Stimulated activated CD4-positive, alpha-beta T cell treated with anti-CD3 and anti-CD28 coated beads, Interleukin-1b, Interleukin-23, amount 100 ng/mL, for 1 hour (primary cell): Measurements from ENCODE around the gene NPBWR2.

Source experiments
- DNase-seq, 2 donors: peaks; one replicate each; pipeline ENCODE4 v3.0.0-alpha.2; 2020; ENCODE audit warnings: low read depth in 2 of 2

NPBWR2 gene

DNA sequence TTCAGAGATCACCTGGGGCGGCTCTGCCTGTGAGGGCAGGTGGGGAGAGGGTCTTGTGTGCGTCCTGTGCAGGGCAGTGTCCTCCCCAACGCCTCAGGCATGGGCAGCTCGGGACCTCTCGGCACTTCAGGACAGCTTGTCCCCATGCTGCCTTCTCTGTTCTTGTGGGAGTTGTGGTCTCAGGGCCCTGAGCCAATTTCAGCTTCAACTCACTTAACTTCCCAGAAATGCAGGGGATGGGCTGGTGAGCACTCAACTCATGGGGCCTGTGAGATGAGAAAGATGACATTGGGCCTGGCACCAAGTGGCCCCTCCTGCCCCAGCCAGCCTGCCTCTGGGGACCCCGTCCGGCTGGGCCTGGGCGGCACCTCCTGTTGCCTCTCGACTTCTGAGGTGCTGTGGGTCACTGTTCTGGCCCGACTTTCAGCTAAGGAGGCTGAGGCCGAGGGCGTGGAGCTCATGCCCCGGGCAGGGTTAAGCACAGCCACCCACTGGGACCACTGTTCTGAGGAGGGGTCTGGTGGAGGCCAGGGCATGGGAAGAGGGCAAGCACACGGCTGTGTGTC, 34.8 kb downstream of the NPBWR2 start:
- no peak for DNase-seq

DNA sequence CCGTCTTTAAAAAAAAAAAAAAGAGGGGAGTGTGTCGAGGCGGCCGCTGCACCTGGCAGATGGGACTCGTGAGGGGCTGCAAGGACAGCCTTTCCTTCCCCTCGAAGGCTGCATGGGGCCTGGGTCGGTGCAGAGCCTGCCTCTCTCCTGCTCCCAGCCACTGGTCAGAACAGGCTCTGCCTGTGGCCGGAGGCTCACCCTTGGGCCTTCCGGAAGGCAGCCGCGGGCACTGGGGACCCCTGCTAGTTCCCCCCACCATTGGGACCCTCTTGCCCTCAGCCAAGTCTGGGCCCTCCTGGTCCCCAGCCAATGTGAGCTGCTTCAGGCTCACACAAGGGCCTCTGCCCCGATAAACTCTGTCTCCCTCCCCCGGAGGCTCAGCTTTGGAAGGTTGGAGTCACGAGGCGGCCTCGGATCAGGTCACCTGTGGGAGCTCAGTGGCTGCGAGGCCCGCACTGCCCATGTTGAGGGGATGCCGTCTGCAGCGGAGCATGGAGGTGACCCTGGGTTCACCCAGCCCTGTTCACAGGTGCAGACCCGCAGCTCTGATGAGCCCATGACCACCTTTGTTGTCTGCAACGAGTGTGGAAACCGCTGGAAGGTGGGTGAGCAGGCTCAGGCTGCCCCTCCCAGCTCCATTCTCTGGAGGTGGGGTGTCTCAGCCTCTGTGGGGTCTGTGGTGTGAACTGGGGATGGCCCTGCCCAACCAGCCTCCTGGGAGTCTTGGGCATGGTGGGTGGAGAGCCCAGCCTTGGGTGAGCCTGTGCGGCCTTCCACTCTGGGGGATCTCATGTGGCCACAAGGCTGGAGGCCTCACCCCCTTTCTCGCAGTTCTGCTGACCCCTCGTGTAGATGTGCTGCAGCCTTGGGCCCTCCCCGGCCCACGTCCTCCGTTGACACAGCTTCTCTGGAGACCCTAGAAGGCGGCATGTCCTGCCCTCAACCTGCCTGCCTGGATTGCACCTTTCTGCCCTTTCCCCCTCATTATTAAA, 35.7 kb downstream of the NPBWR2 start:
- no peak for DNase-seq

DNA sequence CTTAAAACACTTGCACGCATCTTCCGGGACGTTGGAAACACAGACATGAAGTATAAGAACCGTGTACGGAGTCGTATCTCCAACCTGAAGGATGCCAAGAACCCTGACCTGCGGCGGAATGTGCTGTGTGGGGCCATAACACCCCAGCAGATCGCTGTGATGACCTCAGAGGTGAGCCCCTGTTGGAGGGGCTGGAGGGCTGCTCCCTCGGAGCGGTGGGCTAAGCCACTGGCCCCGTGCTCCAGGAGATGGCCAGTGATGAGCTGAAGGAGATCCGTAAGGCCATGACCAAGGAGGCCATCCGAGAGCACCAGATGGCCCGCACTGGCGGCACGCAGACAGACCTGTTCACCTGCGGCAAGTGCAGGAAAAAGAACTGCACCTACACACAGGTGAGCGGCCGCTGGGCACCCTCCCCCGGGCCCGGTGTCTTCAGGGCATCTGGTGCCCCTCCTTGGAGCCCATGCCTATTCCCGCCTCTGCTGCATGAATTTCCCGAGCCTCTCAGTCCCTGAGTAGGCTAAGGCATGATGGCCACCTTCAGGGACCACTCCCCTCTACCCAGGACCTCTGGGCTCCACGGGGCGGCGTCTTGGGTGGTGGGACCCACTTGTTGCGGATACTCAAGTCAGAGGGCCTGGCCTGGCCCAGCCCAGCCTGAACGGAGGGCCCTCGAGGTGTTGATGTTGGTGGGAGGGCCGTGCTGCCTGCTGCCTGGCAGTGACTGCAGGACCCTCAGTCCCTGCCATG, 36.9 kb downstream of the NPBWR2 start:
- no peak for DNase-seq

DNA sequence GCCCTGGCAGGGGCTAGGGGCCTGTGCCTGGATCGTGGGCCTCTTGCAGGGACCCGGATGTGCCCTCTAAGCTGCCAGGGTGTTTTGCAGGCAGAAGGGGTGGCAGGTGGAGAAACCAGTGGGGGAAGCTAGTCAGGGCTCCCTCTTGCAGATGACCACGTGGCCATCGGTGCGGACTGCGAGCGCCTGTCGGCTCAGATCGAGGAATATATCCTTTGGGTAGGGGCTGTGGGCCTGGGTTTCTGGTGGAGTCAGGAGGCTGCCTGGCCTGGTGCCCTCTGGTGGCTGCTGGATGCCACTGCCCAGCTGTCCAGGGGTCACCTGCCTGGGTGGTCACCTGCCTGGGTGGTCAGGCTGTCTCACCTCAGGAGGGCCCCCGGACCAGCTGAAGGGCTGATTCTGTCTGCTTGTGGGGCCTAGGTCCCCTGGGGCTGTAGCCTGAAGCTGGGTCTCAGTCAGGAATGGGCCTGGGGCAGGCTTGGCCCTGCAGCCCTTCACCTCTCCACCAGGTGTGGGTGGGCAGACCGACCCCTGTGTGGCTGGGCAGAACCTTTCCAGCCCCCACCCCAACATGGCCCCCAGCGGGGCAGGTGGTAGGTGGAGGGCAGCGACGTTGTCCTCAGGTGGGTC, 37.6 kb downstream of the NPBWR2 start:
- DNase-seq = no peak

DNA sequence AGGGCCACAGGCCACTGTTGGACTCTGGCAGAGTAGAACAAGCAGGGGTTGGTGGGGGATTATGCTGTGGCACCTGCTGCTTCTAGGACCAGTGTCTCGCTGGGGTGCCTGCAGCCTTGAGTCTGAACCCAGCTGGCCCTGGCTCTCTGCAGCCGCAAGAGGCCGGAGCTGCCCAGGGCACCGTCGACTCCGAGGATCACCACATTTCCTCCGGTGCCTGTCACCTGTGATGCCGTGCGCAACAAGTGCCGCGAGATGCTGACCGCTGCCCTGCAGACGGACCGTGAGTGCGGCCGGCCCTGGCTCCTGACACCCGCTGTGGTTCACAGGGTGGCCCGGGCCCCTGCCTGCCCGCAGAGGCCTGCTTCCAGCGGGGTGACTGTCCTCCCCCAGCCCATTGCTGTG, 38.2 kb downstream of the NPBWR2 start:
- no peak for DNase-seq

DNA sequence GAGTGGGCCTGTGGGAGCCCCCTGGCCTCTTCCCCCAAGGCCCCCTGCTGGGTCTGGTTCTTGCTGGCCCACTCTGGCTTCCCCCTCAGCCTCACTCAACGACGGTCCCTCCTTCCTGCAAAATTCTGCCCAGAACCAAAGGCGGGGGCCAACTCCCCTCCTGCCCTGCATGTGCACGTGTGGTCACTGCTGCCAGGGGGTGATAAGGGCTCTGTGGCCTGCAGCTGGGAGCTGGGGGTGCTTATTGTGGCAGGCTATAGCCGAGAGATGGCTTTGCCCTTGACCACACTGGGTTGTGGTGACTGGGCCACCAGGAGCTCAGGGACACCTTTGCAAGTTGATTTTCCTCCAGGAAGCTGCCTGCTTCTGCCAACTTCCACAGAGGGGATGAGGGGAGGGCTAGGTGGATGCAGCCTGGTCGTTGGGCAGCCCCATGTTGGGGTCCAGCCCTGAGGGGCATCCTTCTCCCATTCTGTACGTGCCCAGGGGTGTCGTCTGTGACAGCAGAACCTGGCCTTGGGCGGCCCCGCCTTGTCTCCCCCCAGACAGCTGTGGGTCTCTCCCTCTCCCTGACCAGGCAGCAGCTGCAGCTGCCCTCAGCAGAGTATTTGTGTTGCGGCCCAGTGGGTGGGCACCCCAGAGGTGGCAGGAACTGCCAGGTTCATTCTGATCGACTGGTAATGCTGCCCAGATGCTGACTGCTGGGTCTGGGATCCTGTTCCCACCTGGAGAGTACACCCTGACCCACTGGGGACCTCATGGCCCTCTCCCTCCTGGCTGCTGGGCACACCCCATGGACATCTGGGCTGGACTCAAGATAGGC, 38.8 kb downstream of the NPBWR2 start:
- no peak for DNase-seq

DNA sequence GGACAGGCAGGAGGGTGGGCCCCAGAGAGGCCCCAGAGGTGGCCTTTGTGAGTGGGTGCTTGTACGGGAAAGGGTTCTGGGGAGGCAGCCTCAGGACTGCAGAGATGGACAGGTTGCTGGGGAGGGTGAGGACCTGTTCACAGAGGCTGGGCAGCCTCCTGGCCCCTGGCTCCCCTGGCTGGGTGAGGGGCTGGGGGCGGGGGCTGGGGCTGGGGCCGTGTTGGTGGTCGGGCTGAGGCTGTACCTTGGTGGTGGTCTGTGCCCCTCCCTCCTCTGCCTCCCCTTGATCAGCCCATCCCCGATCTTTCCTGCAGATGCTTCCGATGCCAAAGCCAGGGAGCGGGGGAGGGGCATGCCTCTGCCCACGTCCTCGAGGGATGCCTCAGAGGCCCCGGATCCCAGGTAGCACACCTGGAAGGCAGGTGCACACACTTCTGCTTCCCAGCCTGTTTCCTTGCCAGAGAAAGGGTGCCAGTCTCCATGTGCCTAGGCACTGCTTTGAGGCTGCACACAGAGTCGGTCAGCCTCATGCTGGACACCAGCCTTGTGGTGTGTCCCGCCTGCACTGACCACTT, 39.5 kb downstream of the NPBWR2 start:
- no peak for DNase-seq

DNA sequence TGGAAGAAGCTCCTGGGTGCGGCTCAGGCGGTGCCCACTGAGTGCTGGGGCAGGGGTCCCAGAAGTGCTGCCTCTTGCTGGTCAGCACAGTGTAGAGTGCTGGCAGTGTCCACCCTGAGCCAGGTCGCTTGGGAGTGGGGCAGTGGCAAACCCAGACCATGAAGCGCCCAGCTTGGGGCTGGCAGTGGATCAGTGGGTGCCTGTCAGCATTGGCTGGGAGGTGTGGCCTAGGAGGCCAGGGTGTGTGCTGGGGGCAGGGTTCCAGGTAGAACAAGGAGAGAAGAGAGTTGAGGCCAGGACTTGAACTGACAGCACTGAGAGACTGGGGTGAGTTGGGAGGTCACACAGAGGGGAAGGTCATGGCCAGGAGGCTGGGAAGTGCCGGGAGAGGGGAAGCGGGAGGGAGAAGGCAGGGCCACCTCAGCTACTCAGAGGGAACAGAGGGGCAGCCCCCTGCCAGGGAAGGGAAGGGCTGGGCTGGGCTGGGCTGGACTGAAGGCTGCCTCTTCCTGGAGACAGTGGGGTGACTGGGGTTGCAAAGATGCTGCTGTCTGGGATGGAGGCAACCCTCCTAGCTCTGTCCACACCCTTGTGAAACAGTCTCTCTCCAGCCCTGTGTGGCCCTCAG, 40.2 kb downstream of the NPBWR2 start:
- no peak for DNase-seq

DNA sequence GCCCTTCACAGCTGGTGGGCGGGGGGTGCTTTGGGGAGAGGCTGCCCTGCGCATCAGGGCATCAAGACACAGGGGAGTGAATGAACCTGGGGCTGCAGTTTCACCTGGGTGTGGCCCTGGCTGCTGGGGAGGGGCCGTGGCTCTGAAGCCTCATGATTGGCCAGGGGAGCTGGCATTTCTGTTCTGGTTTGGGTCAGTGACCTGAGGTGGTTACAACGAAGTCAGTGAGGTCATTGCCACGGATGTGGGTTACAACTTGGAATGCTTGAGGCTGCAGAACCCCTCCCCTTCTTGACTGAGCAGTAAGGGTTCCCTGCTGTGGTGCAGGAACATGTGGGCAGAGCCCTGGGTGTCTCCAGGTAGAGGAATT, 41.4 kb downstream of the NPBWR2 start:
- no peak for DNase-seq

DNA sequence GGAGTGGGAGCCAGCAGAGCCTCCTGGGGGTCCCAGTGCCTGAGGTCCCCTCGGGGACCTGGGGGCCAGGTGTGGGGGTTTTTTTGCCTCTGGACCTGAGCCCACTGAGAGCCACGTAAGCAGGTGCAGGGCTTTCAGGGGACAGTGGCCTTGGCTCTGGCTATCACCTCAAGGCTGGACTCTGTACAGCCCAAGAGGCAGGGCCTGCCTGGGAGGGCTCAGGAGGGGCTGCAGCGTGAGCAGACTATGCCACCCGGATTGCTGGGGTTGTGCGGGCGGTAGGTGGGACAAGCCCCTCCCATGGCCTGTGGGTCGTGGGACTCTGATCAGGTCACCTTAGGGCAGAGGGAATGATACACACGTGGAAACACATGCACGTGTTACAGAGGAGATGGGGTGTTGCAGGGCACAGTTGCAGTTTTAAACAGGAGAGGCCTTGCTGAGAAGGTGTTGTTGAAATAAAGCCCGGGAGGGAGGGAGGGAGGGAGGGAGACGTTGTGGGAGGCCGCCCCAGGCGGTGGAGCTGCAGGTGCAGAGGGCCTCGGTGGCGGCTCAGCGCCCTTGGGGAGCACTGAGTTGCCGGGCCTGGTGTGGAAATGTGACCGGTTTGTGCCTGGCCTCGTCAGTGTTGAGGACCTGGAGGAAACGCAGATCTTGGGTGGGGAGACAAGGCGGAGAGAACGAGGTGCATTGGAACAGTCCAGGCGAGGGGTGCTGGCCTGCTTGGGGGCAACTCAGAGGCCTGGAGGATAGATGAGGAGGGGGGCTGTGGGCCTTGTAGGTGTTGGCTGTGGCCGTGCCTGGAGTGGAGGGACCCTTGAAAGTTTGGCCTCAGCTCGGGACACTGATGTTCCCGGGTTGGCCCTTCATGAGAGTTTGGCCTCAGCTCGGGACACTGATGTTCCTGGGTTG, 42.0 kb downstream of the NPBWR2 start:
- no peak for DNase-seq

DNA sequence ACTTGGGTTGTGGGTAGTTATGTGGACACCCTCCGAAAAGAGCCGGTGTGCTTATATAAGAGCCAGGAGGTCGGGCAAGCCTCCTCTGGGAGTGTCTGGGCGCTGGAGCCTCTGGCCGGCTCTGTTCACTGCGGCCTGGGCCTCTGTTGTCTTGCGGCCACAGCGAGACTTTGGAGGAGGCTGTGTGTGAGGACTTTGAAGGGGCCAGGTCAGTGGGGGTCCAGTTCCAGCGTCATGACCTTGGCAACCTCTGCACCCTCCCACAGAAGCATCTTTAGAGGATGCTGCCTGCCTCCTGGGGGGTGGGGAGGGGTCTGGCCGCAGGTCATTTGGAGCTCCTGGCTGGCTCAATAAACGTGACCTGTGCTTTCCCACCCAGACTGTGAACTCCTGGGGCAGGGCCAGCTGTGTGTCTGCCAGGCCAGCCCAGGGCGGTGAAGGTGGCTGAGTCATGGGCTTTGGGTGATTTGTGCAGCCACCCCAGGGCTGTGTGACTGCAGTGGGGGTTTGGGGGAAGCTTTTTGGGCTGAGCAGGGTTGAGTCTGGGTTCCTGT, 43.1 kb downstream of the NPBWR2 start:
- no peak for DNase-seq

DNA sequence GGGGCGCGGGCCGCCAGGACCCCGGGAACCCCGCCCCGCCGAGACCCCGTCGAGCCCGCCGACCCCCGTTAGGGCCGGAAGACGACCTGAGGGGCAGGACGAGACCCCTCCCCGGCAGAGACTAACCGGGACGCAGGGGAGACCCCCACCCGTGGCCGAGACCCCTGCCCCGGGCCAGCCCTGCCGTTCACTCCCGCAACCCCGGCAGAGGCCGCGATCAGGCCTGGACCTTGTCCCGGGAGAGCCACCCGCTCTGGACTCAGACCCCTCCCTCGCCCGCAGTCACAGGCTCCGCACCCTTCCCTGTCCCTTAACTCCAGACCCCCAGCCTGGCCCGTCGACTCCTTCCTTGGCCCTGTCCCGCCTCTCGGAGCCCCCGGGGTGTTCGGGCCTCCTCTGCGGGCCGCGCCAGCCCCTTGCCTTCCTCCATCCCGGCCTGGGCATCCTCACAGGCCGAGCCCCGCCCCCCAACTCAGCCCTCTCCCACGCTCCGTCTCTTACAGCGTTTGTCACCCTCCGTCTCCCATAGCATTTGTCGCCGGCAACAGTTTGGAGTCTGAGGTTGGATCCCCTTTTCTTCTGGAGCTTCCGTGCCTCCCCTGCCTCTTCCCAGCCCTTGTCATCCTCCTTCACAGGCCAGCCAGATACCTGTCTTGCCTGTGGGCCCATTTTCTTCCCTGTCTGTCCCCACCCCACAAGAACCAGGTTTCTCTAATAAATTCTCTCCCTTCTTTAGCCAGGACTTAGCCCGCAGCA, 43.8 kb downstream of the NPBWR2 start:
- no peak for DNase-seq

DNA sequence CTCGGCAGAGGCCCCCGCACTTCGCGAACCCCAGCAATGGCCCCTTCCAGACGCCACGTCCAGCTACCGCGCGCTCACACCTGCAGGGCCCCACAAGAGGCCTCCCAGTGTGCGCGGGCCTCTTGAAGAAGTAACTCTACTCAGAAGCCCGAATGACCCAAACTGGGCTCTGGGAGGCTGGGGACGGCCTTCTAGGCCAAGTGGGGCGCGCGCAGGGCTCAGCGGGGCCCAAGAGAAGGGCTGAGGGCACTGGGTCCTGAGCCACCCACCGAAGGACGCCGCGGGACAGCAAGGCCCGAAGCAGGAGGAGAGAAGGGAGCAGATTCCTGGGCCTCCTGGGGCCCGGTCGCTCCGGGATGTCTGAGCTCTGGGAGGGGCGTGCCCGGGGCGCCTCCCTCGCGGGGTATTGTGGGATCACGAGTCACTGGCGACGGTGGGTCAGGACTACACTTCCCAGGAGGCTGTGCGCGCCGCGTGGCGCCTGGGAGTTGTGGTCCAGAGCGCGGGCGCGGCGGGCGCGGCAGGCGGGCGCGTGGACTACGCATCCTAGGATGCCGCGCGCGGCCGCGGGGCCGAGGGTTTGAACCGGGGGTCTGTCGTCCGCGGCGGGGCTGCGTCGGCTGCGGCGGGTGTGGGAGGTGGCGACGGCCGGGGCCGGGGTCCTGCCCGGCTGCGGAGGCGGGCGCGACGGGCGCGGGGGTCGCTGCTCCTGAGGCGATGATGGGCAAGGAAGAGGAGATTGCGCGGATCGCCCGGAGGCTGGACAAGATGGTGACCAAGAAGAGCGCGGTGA, 44.6 kb downstream of the NPBWR2 start, which contains the start of gene TCEA2:
Gene TCEA2, plus strand, starts transcription at position 603 of the 793 bp plus-strand sequence. Its CDS starts 115 bp downstream, at position 718.
- DNase-seq = peak; percentile 82 to 88

DNA sequence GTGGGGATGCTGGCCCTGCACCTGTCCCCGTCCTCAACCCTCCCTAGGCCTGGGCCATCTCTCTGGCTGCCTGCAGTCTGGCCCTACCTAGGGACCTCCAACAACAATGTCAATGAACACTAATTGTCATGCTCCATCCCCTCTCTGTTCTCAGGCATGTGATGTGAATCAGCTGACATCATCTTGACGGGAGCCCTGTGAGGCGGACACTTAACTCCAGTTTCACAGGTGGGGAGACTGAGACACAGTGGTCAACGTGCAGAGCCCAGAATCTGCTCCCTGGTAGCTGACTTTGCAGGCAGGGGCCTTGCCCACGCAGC, 45.1 kb downstream of the NPBWR2 start:
- no peak for DNase-seq

DNA sequence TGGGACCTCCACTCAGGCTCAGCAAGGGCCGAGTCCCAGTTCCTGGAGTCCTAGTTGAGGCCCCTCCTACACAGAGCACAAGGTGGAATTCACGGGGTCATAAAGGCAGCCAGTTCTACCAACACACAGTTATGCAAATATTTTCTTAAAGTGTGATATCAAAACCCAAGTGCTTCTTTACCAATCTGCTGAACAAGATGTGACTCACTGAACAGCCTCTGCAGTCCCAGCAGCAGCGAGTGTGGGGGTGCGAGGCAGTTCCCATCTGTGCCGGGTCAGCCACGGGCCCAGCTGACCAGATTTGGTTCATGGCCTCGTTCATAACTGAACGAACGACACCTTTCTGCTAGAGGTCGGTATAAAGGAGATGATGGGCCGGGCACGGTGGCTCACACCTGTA, 48.8 kb downstream of the NPBWR2 start:
- DNase-seq = no peak

DNA sequence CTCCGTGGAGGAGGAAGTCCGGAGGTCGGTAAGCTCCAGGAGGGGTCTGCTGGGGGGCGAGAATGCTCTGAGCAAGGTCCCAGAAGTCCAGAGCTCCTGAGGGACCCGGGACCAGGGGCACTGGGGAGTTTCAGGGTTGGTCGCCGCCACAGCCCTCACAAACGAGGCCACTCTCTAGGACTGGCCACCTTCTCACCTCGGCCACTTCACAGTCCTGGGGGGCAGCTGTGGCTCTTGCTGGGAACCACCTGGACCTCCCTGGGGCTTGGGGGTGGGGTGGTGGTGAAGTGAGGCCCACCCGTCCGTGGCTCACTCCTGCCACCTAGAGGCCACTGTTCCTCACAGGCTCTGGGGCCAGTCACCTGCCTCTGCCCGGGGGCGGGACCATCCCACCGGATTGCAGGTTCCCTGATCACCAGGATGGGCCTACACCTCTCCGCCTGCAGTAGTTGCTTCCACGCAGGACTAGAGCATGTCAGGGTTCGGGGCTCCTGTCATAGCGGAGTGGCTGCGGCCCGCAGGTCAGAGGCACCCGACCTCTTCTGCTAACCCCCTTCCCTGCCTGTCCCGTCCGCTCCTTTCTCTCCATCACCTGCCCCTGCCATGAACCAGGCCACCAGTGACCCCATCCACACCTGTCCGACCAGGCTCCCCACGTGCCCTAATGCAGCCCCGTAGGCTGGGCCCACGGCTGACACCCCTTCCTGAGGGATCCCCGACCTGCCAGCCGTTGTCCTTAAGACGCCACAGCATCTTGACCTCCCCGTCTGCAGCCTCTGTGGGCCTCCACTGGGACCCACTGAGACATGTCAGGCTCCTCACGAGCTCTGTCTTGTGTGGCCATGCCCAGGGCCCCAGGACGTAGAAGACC, 49.5 kb downstream of the NPBWR2 start:
- DNase-seq = peak in 1 of 2 donors; percentile 73
